H7 (cell line): Measurements from ENCODE around the gene CERT1. TPM values are rescaled to one million over a fixed set of nuclear protein-coding genes. Genes with fewer than 3 reads are reported as not detected.
A peak's percentile ranks its signal among the peaks of the same experiment; 100 is the strongest.
"Not testable (repeated sequence)": the region's sequence is repeated elsewhere in the genome, so short reads cannot be mapped to it uniquely, and the experiment has no call there.

Experiments used
- DNase-seq: peaks from one replicate; pipeline ENCODE4 v3.0.0; 2012
- H3K27me3 ChIP-seq: 2 replicates; pipeline ENCODE4 v1.6.0; 2011; ENCODE audit warnings: mild to moderate bottlenecking, low read length; ENCODE audit not compliant: control insufficient read depth, insufficient read depth
- H3K36me3 ChIP-seq: replicated peaks from 2 replicates; pipeline ENCODE4 v1.5.1; 2011; ENCODE audit warnings: low read length; ENCODE audit not compliant: control insufficient read depth, insufficient read depth
- H3K4me3 ChIP-seq: 2 replicates; pipeline ENCODE4 v1.5.1; 2011; ENCODE audit warnings: low read depth, mild to moderate bottlenecking, control low read depth, low read length, moderate library complexity; ENCODE audit not compliant: insufficient read depth
- total RNA-seq: library from RNA; depleted of rRNA; stranded (reverse); fragments of >200 nt; shearing (Covaris generic); gene quantifications from 2 replicates; pipeline ENCODE4 v1.2.3, GENCODE V29; 2014

Gene CERT1
- total RNA-seq, 1 experiment from 2014 or later = 16.8 TPM

- Histone ChIP-seq H3K27me3 (no peaks in the 10 kb centered on the region), H3K36me3 (no peaks in the 10 kb centered on the region), H3K4me3 (peak overlapping the region; percentile 86)
- DNase-seq = peak; percentile 69
These were observed 494 bp downstream of the CERT1 start for GRCh38 chr5:75510836-75511434.

- H3K27me3 ChIP-seq = no peaks in the 10 kb centered on the region
- no peaks in the 10 kb centered on the region for H3K36me3 ChIP-seq
- peak overlapping the region; percentile 86 for H3K4me3 ChIP-seq
- DNase-seq = no peak
These were observed 1.0 kb downstream of the CERT1 start for GRCh38 chr5:75510417-75510835.

- DNase-seq = no peak
- peak overlapping the region; percentile 86 for H3K4me3 ChIP-seq
- no peaks in the 10 kb centered on the region for H3K27me3 ChIP-seq
- H3K36me3 ChIP-seq = no peaks in the 10 kb centered on the region
These were observed 1.5 kb downstream of the CERT1 start for GRCh38 chr5:75509956-75510355.

- H3K27me3 ChIP-seq = no peaks in the 10 kb centered on the region
- no peak for DNase-seq
- H3K36me3 ChIP-seq = no peaks in the 10 kb centered on the region
- H3K4me3 ChIP-seq = no peak overlapping the region
These were observed 1.9 kb downstream of the CERT1 start for GRCh38 chr5:75509546-75509945.

GRCh38 chr5:75507841-75508240 is 3.6 kb downstream of the CERT1 start:
- DNase-seq = no peak
- Histone ChIP-seq H3K36me3 (no peaks in the 10 kb centered on the region), H3K27me3 (no peaks in the 10 kb centered on the region), H3K4me3 (no peak overlapping the region)

GRCh38 chr5:75505112-75505511 is 6.3 kb downstream of the CERT1 start:
- not testable (repeated sequence) for H3K36me3 ChIP-seq, DNase-seq

GRCh38 chr5:75498875-75499274 is 12.6 kb downstream of the CERT1 start:
- not testable (repeated sequence) for H3K4me3 ChIP-seq, H3K36me3 ChIP-seq, DNase-seq, H3K27me3 ChIP-seq

More at GRCh38 chr5:75505112-75505511, 6.3 kb downstream of the CERT1 start:
- H3K27me3 ChIP-seq, H3K4me3 ChIP-seq: not testable (repeated sequence)

- no peak for DNase-seq
- no peaks in the 10 kb centered on the region for H3K27me3 ChIP-seq
- H3K4me3 ChIP-seq = no peak overlapping the region
- H3K36me3 ChIP-seq = no peaks in the 10 kb centered on the region
These were observed 13.1 kb downstream of the CERT1 start for GRCh38 chr5:75498208-75498777.

GRCh38 chr5:75496026-75496425 is 15.4 kb downstream of the CERT1 start:
- no peak for DNase-seq
- no peak overlapping the region for H3K4me3 ChIP-seq
- H3K27me3 ChIP-seq = no peaks in the 10 kb centered on the region
- H3K36me3 ChIP-seq = no peaks in the 10 kb centered on the region

GRCh38 chr5:75491621-75492020 is 19.8 kb downstream of the CERT1 start:
- DNase-seq = no peak
- no peaks in the 10 kb centered on the region for H3K36me3 ChIP-seq
- no peak overlapping the region for H3K4me3 ChIP-seq
- H3K27me3 ChIP-seq = no peaks in the 10 kb centered on the region

GRCh38 chr5:75489847-75490246 is 21.6 kb downstream of the CERT1 start:
- H3K27me3 ChIP-seq, H3K4me3 ChIP-seq, DNase-seq: not testable (repeated sequence)

GRCh38 chr5:75484605-75485004 is 26.8 kb downstream of the CERT1 start:
- DNase-seq = no peak

More at GRCh38 chr5:75489847-75490246, 21.6 kb downstream of the CERT1 start:
- H3K36me3 ChIP-seq = not testable (repeated sequence)

GRCh38 chr5:75482482-75482881 is 28.9 kb downstream of the CERT1 start:
- Histone ChIP-seq H3K27me3 (no peaks in the 10 kb centered on the region), H3K4me3 (no peak overlapping the region), H3K36me3 (no peaks in the 10 kb centered on the region)
- DNase-seq = no peak

More at GRCh38 chr5:75484605-75485004, 26.8 kb downstream of the CERT1 start:
- no peak overlapping the region for H3K4me3 ChIP-seq
- no peaks in the 10 kb centered on the region for H3K36me3 ChIP-seq
- H3K27me3 ChIP-seq = no peaks in the 10 kb centered on the region

GRCh38 chr5:75481024-75481423 is 30.4 kb downstream of the CERT1 start:
- DNase-seq = no peak
- H3K4me3 ChIP-seq = no peak overlapping the region
- no peaks in the 10 kb centered on the region for H3K36me3 ChIP-seq
- H3K27me3 ChIP-seq = no peaks in the 10 kb centered on the region

- H3K27me3 ChIP-seq = no peaks in the 10 kb centered on the region
- no peak for DNase-seq
- no peaks in the 10 kb centered on the region for H3K36me3 ChIP-seq
- no peak overlapping the region for H3K4me3 ChIP-seq
These were observed 36.1 kb downstream of the CERT1 start for GRCh38 chr5:75475364-75475763.
